Renal pelvis (tissue), 12 donors: Measurements from ENCODE around the gene PTGR2. TPM values are rescaled to one million over a fixed set of nuclear protein-coding genes. Genes with fewer than 3 reads are reported as not detected.
A peak's percentile ranks its signal among the peaks of the same experiment; 100 is the strongest.
"Not testable (repeated sequence)": the region's sequence is repeated elsewhere in the genome, so short reads cannot be mapped to it uniquely, and the experiment has no call there.

Experiments used
- DNase-seq: peaks from one replicate; pipeline ENCODE4 v3.0.0-alpha.2; 2013
- long read RNA-seq, 16 experiments: transcript quantifications; one replicate each; lab custom pipeline, GENCODE V29; 2026
- polyA plus RNA-seq, 3 donors: library from polyadenylated mRNA; unstranded; fragments of 120-200 nt; gene quantifications; one replicate each; pipeline ENCODE4 v1.2.1, GENCODE V29; 2013; ENCODE audit not compliant: insufficient read length in 3 of 3

Gene PTGR2
- 10 to 100 TPM; 13.4 to 37.4 (median 19.4) TPM for polyA plus RNA-seq
- long read RNA-seq, donor 1, transcript PTGR2-205 (10 exons, 3,851 nt) = major isoform, 5 of 8 reads
- long read RNA-seq, donor 1, partial matches to known transcripts = 0 of 8 reads
- long read RNA-seq, donor 1, other reads (novel, unspliced or antisense) = 0 of 8 reads
- long read RNA-seq, donor 2, partial matches to known transcripts = 0 of 1 reads
- long read RNA-seq, donor 2, other reads (novel, unspliced or antisense) = 0 of 1 reads
- long read RNA-seq, donor 3, partial matches to known transcripts = 0 of 4 reads
- long read RNA-seq, donor 3, other reads (novel, unspliced or antisense) = 0 of 4 reads
- long read RNA-seq, donor 4, partial matches to known transcripts = 0 of 5 reads
- long read RNA-seq, donor 4, other reads (novel, unspliced or antisense) = 0 of 5 reads
- long read RNA-seq, donor 5, partial matches to known transcripts = 0 of 4 reads
- long read RNA-seq, donor 5, other reads (novel, unspliced or antisense) = 0 of 4 reads
- long read RNA-seq, donor 6, transcript PTGR2-204 (10 exons, 2,543 nt) = major isoform, 5 of 6 reads
- long read RNA-seq, donor 6, partial matches to known transcripts = 0 of 6 reads
- long read RNA-seq, donor 6, other reads (novel, unspliced or antisense) = 0 of 6 reads
- long read RNA-seq, donor 7, partial matches to known transcripts = 0 of 3 reads
- long read RNA-seq, donor 7, other reads (novel, unspliced or antisense) = 0 of 3 reads
- long read RNA-seq, donor 8, partial matches to known transcripts = 0 of 2 reads
- long read RNA-seq, donor 8, other reads (novel, unspliced or antisense) = 0 of 2 reads
- long read RNA-seq, donor 9, transcript PTGR2-205 (10 exons, 3,851 nt) = major isoform, 5 of 7 reads
- long read RNA-seq, donor 9, partial matches to known transcripts = 0 of 7 reads
- long read RNA-seq, donor 9, other reads (novel, unspliced or antisense) = 0 of 7 reads
- long read RNA-seq, donor 10, partial matches to known transcripts = 0 of 2 reads
- long read RNA-seq, donor 10, other reads (novel, unspliced or antisense) = 0 of 2 reads
- long read RNA-seq, donor 11, partial matches to known transcripts = 0 of 2 reads
- long read RNA-seq, donor 11, other reads (novel, unspliced or antisense) = 0 of 2 reads
- long read RNA-seq, donor 12, partial matches to known transcripts = 0 of 7 reads
- long read RNA-seq, donor 12, other reads (novel, unspliced or antisense) = 0 of 7 reads
- long read RNA-seq, donor 13 = 0 reads
- long read RNA-seq, donor 14 = 0 reads
- long read RNA-seq, donor 15 = 0 reads
- long read RNA-seq, donor 16, partial matches to known transcripts = 0 of 6 reads
- long read RNA-seq, donor 16, other reads (novel, unspliced or antisense) = 0 of 6 reads

DNA sequence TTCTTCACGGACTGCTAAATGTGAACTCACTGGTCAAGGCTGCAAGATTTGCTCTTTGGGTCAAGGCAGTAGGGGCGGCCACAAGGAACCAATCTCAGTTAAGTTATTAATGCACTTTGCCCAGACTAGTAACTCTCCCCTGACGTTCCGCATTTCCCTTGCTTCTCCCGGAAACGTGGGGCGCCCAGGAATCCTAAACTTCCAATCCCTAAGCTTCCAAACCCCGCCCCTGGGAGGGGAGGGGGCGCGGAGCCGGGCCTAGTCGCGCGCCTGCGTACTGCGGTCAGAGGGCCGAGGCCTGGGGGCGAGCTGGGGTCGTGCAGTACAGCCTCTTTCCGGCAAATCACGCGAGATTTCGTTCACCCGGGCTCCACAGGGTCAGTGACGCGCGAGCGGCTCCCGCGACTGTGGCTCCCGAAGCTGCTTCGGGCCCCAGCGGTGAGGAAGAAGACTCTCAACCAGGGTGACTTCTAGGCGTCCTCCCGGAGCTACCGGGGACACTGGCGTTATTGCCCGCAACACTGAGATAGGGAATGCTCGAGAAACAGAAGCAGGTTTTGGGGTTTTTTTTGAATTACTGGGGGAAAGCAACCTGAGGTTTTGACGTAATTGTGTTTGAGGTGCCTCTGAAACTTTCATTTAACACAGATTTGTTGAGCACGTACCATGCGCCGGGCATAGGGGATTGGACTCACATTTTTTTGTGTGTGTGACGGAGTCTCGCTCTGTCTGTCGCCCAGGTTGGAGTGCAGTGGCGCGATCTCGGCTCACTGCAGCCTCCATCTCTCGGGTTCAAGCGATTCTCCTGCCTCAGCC is at the start of gene PTGR2:
Gene PTGR2, plus strand, starts transcription at position 265 of the 816 bp plus-strand sequence. CDS start 7,032 bp downstream, outside the sequence.
- DNase-seq = peak; percentile 97

GRCh38 chr14:73802431-73803188 is 49.0 kb upstream of the PTGR2 start:
- DNase-seq = no peak

- no peak for DNase-seq
Measured at GRCh38 chr14:73804636-73805035, 47.0 kb upstream of the PTGR2 start.

DNA sequence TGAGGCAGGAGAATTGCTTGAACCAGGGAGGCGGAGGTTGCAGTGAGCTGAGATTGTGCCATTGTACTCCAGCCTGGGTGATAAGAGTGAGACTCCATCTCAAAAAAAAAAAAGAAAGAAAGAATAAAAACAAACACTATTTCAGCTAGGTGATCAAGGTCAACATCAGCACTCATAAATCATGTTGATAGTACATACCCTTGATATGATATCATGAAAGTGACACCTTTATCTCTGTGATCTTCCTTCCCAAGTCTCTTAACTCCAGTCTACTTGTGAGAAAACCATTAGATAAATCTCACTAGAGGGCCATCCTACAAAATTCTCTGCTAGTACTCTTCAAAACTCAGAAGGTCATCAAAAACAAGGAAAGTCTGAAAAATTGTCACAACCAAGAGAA is 44.2 kb upstream of the PTGR2 start:
- DNase-seq = no peak

GRCh38 chr14:73809391-73809790 is 42.2 kb upstream of the PTGR2 start:
- no peak for DNase-seq

DNA sequence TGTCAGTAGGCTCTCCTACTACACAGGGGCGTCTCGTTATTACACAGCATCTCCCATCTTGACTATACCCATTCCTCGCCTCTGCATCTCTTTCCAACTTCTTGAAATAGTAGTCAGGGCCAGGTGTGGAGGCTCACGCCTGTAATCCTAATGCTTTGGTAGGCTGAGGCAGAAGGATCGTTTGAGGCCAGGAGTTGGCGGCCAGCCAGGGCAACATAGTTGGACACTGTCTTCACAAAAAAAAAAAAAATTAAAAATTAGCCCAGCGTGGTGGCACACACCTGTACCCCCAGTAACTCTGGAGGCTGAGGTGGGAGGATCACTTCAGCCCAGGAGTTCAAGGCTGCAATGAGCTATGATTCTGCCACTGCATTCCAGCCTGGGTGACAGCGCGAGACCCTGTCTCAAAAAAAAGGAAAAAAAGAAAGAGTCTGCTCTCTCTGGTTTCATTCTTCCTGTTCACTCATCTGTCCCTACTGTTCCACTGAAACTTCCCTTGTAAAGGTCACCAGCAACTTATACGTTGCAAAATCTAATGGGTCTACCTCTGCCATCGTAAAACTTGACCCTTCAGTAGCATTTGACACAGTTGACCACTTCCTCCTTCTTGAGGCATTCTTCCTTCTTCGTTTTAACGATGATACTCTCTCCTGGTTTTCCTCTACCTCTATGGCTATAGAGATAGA is 41.0 kb upstream of the PTGR2 start:
- DNase-seq = no peak

GRCh38 chr14:73811164-73811503 is 40.5 kb upstream of the PTGR2 start:
- DNase-seq = no peak

- DNase-seq = no peak
Measured at GRCh38 chr14:73814153-73814552, 37.5 kb upstream of the PTGR2 start.

DNA sequence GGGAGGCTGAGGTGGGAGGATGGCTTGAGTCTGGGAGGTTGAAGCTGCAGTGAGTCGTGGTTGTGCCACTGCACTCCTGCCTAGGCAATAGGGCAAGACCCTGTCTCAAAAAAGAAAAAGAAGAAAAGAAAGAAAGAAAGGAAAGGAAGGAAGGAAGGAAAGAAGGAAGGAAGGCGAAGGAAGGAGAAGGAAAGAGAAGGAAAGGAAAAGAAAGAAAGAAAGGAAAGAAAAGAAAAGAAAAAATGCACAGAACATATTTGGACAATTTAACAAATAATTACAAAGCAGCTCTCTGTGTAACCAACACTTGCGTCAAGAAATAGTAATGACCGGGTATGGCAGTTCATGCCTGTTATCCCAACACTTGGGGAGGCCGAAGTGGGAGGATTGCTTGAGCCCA is 35.8 kb upstream of the PTGR2 start:
- no peak for DNase-seq

DNA sequence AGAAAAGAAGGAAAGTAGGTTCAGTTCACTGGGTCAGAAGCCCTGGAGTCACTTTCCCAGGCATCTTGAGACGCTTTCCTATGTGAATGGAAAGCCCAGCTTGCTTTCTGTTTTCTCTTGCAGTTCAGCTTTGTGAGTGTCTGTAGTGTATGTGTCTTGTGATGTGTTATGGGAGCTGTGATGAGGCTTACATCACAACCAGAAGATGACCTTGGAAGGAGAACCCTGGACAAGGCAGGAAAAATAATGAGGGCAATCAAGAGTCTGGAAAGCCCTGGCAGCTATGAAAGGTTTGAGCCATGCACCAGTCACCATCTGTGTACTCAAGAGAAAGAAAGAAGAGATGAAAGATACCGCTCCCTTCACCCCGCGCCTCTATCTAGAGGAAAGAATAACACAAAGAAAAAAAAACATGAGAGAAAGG is 35.2 kb upstream of the PTGR2 start:
- no peak for DNase-seq

- no peak for DNase-seq
Measured at GRCh38 chr14:73817020-73817655, 34.5 kb upstream of the PTGR2 start.

DNA sequence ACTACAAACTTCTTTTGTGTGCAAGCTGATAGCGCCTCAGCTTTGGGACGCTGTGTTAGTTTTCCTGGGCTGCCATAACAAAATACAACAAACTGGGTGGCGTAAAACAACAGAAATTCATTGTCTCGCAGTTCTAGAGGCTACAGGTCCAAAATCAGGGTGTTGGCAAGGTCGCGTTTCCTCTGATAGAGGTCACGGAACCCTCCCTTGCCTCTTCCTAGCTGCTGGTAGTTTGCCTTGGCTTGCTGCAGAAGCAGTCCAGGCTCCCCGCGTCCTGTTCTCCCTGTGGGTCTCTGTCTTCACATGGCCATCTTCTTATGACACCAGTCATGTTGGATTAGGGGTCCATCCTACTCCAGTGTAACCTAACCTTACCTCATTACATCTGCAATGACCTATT is 32.8 kb upstream of the PTGR2 start:
- no peak for DNase-seq

DNA sequence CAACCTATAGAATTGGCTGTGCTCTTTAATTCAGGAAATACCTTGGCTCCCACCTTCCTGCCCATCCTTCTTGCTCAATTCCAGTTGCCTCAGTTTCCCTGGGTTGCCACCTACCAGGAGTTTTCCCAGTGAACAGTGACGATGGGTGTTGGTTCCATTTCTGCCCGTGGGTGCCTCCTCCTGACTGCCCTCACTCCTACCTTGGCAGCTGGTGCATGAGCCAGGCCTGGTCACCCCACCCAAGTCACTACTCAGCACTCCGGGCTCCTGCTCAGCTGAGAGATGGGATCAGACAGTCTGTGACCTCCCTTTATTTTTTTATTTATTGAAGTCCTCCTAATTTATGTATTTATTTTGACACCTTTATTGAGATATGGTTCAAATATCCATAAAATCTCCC is 31.0 kb upstream of the PTGR2 start:
- DNase-seq = no peak

- no peak for DNase-seq
Measured at GRCh38 chr14:73823339-73823885, 28.2 kb upstream of the PTGR2 start.

DNA sequence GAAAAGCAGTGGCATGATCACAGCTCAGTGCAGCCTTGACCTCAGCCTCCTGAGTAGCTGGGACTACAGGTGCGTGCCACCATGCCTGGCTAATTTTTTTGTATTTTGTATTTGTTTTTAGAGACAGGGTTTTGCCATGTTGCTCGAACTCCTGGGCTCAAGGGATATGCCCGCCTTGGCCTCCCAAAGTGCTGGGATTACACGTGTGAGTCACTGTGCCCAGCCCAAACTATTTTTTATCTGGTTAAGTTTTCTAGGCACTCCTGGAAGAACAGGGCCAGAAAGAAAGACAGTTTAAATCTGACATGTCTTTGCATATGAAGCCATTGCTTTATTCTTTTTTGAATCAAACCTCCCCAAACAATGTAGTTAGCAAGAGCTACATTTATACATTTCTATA is 27.5 kb upstream of the PTGR2 start:
- DNase-seq = no peak

DNA sequence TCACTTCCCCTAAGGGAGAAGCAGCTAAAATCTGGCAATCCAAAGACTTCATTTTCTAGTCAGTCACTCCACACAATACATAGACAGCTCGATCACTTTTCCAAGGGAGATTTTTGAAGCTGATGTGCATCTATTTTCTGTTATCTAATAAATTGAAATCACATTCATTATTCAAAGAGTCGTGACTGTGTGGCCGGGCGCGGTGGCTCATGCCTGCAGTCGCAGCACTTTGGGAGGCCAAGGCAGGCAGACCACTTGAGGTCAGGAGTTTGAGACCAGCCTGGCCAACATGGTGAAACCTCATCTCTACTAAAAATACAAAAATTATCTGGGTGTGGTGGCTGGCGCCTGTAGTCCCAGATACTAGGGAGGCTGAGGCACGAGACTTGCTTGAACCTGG is 27.1 kb upstream of the PTGR2 start:
- DNase-seq = no peak

GRCh38 chr14:73825551-73826188 is 26.0 kb upstream of the PTGR2 start:
- DNase-seq = peak; percentile 82

- DNase-seq = not testable (repeated sequence)
Measured at GRCh38 chr14:73827190-73827589, 24.4 kb upstream of the PTGR2 start.
